ENCODE data around the gene DLG5. TPM values are rescaled to one million over a fixed set of nuclear protein-coding genes. Genes with fewer than 3 reads are reported as not detected.

DLG5 gene
- total and polyA plus RNA-seq, 9 of the 15 experiments (the other 6 are each of a cell fraction or from before 2014, with no cell fraction given), result 1.4 to 26.8 (median 11.2) TPM

GRCh38 chr10:77944519-77944918 lies 18.0 kb upstream of the DLG5 start:
- Histone ChIP-seq H3K79me2 (ENCODE audit: control insufficient read depth, insufficient read depth, low read length) (no peaks in the 10 kb centered on the region), H4K20me1 (replicated peaks; ENCODE audit: control insufficient read depth, insufficient read depth, low read length) (no peaks in the 10 kb centered on the region), H3K4me3 (no peak overlapping the region), H3K4me2 (ENCODE audit: insufficient read depth, low read length) (no peak overlapping the region), H2AFZ (ENCODE audit: low read depth, low read length) (peak overlapping the region; percentile 55), H3K9me1 (ENCODE audit: control insufficient read depth, insufficient read depth, low read length) (no peaks in the 10 kb centered on the region), H3K9me3 (replicated peaks; ENCODE audit: control insufficient read depth, insufficient read depth, low read depth, low read length) (no peaks in the 10 kb centered on the region), H3K27ac (ENCODE audit: extremely low read depth, low read depth, low read length) (no peak overlapping the region), H3K9ac (ENCODE audit: insufficient read depth in 1 of 2, low read depth in 2 of 2, low read length in 2 of 2) (no peak overlapping the region), H3K27me3 (ENCODE audit: control insufficient read depth in 2 of 2, insufficient read depth in 2 of 2, low read length in 2 of 2) (no peaks in the 10 kb centered on the region), H3K36me3 (ENCODE audit: control insufficient read depth, insufficient read depth, low read length) (no peaks in the 10 kb centered on the region), H3K4me1 (replicated peaks in 1 of 2; ENCODE audit: control insufficient read depth in 2 of 2, insufficient read depth in 2 of 2, low read length in 2 of 2) (peaks cover 11 to 13% of the 10 kb centered on the region in 2 experiments)
- in situ Hi-C loops (cut with MboI) (no loop called here), intact Hi-C loops (cut with micrococcal nuclease) (no loop called here)
- no peak for TF ChIP-seq ELF2 (CRISPR knock-in tag; IDR thresholded peaks at IDR 0.05)
- TF ChIP-seq ZKSCAN1 (IDR thresholded peaks at IDR 0.05; ENCODE audit: low read depth, low read length), result no peak
- peak; percentile 51 for TF ChIP-seq CEBPB (tag; IDR thresholded peaks at IDR 0.05)
- TF ChIP-seq NFE2L1 (tag; IDR thresholded peaks at IDR 0.05; ENCODE audit: borderline replicate concordance, low read depth), result no peak
- TF ChIP-seq DIDO1 (tag; IDR thresholded peaks at IDR 0.05; ENCODE audit: low read depth), result no peak
- ChIA-PET POLR2A (interaction anchor here (0.6 kb wide), 1 partner anchor 98 kb away, joined by 3 read pairs; no protein-coding TSS in a partner anchor), CTCF (ENCODE audit: low intra/inter-chr PET ratio) (no interaction called here)
- FAIRE-seq (no peak), ATAC-seq (no peak), DNase-seq (ENCODE audit: extremely low read depth in 1 of 4, low spot score in 3 of 4) (no peak)
- 41% methylated on average over 4 of the region's 4 CpGs for WGBS (ENCODE audit: insufficient coverage, low coverage, missing lambda C conversion rate)
- BruUV-seq (replicated peaks), result no TSS peak
